Neural cell (in vitro differentiated cells): ENCODE results near the gene RGL1. TPM values are rescaled to one million over a fixed set of nuclear protein-coding genes. Genes with fewer than 3 reads are reported as not detected.

Source experiments
- H2AFZ ChIP-seq: fragments of 200-600, 300-800 bp; sonication (generic), shearing (Covaris generic); 2 replicates; pipeline ENCODE4 v1.6.0; 2014; ENCODE audit warnings: low read depth, mild to moderate bottlenecking, antibody characterized with exemption, low read length, moderate library complexity
- H3F3A ChIP-seq: fragments of 200-600 bp; shearing (Covaris generic); 2 replicates; pipeline ENCODE4 v1.6.1; 2016; ENCODE audit warnings: mild to moderate bottlenecking, moderate library complexity, mixed read lengths, antibody characterized with exemption, low read length; ENCODE audit not compliant: insufficient read depth, poor library complexity, severe bottlenecking
- H3K27ac ChIP-seq: fragments of 200-600, 300-800 bp; sonication (generic), shearing (Covaris generic); 2 replicates; pipeline ENCODE4 v1.5.1; 2014; ENCODE audit warnings: mild to moderate bottlenecking, low read length, moderate library complexity
- H3K27me3 ChIP-seq: fragments of 300-800, 200-600 bp; sonication (generic), shearing (Covaris generic); 2 replicates; pipeline ENCODE4 v1.6.0; 2014; ENCODE audit warnings: mild to moderate bottlenecking, low read depth, low read length, moderate library complexity; ENCODE audit not compliant: insufficient read depth
- H3K36me3 ChIP-seq: fragments of 300-800, 200-600 bp; sonication (generic), shearing (Covaris generic); 2 replicates; pipeline ENCODE4 v1.5.1; 2014; ENCODE audit warnings: mild to moderate bottlenecking, antibody characterized with exemption, low read length, moderate library complexity; ENCODE audit not compliant: insufficient read depth
- H3K4me2 ChIP-seq: fragments of 300-800, 200-600 bp; sonication (generic), shearing (Covaris generic); 2 replicates; pipeline ENCODE4 v1.6.0; 2014; ENCODE audit warnings: mild to moderate bottlenecking, low read length
- H3K4me3 ChIP-seq: fragments of 300-800, 200-600 bp; sonication (generic), shearing (Covaris generic); 2 replicates; pipeline ENCODE4 v1.5.1; 2014; ENCODE audit warnings: mild to moderate bottlenecking, low read length, moderate library complexity
- H3K79me2 ChIP-seq: fragments of 200-600 bp; shearing (Covaris generic); replicated peaks from 2 replicates; pipeline ENCODE4 v1.6.0; 2014; ENCODE audit warnings: mild to moderate bottlenecking, low read length, moderate library complexity; ENCODE audit not compliant: insufficient read depth
- H3K9ac ChIP-seq: fragments of 300-800, 200-600 bp; sonication (generic), shearing (Covaris generic); 2 replicates; pipeline ENCODE4 v1.6.1; 2016; ENCODE audit warnings: mild to moderate bottlenecking, low read length, mixed read lengths
- H3K9me2 ChIP-seq: fragments of 200-600 bp; shearing (Covaris generic); 2 replicates; pipeline ENCODE4 v1.6.1; 2016; ENCODE audit warnings: mild to moderate bottlenecking, low read length, mixed read lengths; ENCODE audit not compliant: insufficient read depth
- H3K9me3 ChIP-seq: fragments of 200-600, 300-800 bp; sonication (generic), shearing (Covaris generic); 2 replicates; pipeline ENCODE4 v1.6.1; 2016; ENCODE audit warnings: mild to moderate bottlenecking, mixed run types, low read length, moderate library complexity, mixed read lengths
- H4K20me1 ChIP-seq: fragments of 200-600 bp; shearing (Covaris generic); 2 replicates; pipeline ENCODE4 v1.6.1; 2016; ENCODE audit warnings: mild to moderate bottlenecking, mixed run types; ENCODE audit not compliant: insufficient read depth
- CTCF ChIP-seq: fragments of 450-650 bp; IDR thresholded peaks from 2 replicates; pipeline ENCODE4 v1.5.1; 2014; ENCODE audit warnings: antibody characterized with exemption, mild to moderate bottlenecking, moderate library complexity; ENCODE audit not compliant: poor library complexity, severe bottlenecking
- EP300 ChIP-seq: fragments of 450-650 bp; conservative IDR thresholded peaks from 2 replicates; pipeline ENCODE4 v1.6.1; 2014; ENCODE audit warnings: antibody characterized with exemption, mild to moderate bottlenecking, moderate library complexity; ENCODE audit not compliant: poor library complexity, severe bottlenecking
- EZH2 ChIP-seq: fragments of 200-600, 300-800 bp; shearing (Covaris generic), sonication (generic); IDR thresholded peaks from 2 replicates; pipeline ENCODE4 v1.6.1; 2014; ENCODE audit warnings: antibody characterized with exemption, low read length, borderline replicate concordance, mild to moderate bottlenecking; ENCODE audit not compliant: insufficient read depth, poor library complexity, severe bottlenecking
- MXI1 ChIP-seq: fragments of 450-650 bp; conservative IDR thresholded peaks from 2 replicates; pipeline ENCODE4 v1.6.1; 2014; ENCODE audit warnings: antibody characterized with exemption, mild to moderate bottlenecking; ENCODE audit not compliant: poor library complexity, severe bottlenecking
- POLR2AphosphoS5 ChIP-seq: IDR thresholded peaks from 2 replicates; pipeline ENCODE4 v1.6.1; 2012
- RAD21 ChIP-seq: fragments of 450-650 bp; conservative IDR thresholded peaks from 2 replicates; pipeline ENCODE4 v1.6.1; 2014; ENCODE audit warnings: antibody characterized with exemption, mild to moderate bottlenecking, moderate library complexity
- REST ChIP-seq: IDR thresholded peaks from 2 replicates; pipeline ENCODE4 v1.6.1; 2012; ENCODE audit warnings: borderline replicate concordance
- SMC3 ChIP-seq: fragments of 450-650 bp; conservative IDR thresholded peaks from 2 replicates; pipeline ENCODE4 v1.6.1; 2014; ENCODE audit warnings: antibody characterized with exemption, mild to moderate bottlenecking, moderate library complexity; ENCODE audit not compliant: poor library complexity
- TAF1 ChIP-seq: IDR thresholded peaks from 2 replicates; pipeline ENCODE4 v1.6.1; 2012; ENCODE audit warnings: low read depth
- polyA plus RNA-seq: library from polyadenylated mRNA; depleted of rRNA; stranded (reverse); fragments of >200 nt; gene quantifications from 2 replicates; pipeline ENCODE4 v1.2.3, GENCODE V29; 2014

The RGL1 gene
- polyA plus RNA-seq, 1 donor from 2014 or later: 14.7 TPM

GRCh38 chr1:183844806-183845205 is 39.9 kb downstream of the RGL1 start:
- no peaks in the 10 kb centered on the region for H3K9me3 ChIP-seq

DNA sequence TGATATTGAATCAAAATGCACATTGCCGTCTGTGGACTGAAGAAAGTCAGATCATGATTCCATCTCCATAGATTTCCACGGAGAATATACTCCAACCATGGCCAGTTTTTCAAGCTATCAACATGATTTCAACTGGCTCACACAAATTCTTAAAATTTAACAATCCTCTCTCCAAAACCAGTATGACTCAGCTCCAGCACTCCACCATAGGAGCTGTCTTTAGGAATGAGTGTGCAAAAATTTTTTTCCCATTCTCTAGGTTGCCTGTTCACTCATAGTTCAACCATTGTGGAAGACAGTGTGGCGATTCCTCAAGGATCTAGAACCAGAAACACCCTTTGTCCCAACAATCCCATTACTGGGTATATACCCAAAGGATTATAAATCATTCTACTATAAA is 40.8 kb downstream of the RGL1 start:
- H3K27me3 ChIP-seq: no peaks in the 10 kb centered on the region
- no peaks in the 10 kb centered on the region for H3F3A ChIP-seq
- no peak overlapping the region for H3K9ac ChIP-seq
- H4K20me1 ChIP-seq: no peaks in the 10 kb centered on the region
- no peaks in the 10 kb centered on the region for H3K36me3 ChIP-seq
- no peak for TF ChIP-seq CTCF
- H3K27ac ChIP-seq: no peak overlapping the region
- no peak overlapping the region for H2AFZ ChIP-seq
- H3K4me3 ChIP-seq: no peak overlapping the region
- no peaks in the 10 kb centered on the region for H3K9me3 ChIP-seq
- no peak overlapping the region for H3K4me2 ChIP-seq
- H3K9me2 ChIP-seq: no peaks in the 10 kb centered on the region
- H3K79me2 ChIP-seq: no peaks in the 10 kb centered on the region

More at GRCh38 chr1:183844806-183845205, 39.9 kb downstream of the RGL1 start:
- H3K9me2 ChIP-seq: no peaks in the 10 kb centered on the region
- TF ChIP-seq EP300 (no peak), POLR2AphosphoS5 (no peak)
- no peaks in the 10 kb centered on the region for H3K36me3 ChIP-seq
- no peaks in the 10 kb centered on the region for H3F3A ChIP-seq
- no peaks in the 10 kb centered on the region for H3K79me2 ChIP-seq
- no peak overlapping the region for H3K4me2 ChIP-seq
- no peak overlapping the region for H3K4me3 ChIP-seq
- H3K9ac ChIP-seq: no peak overlapping the region
- H4K20me1 ChIP-seq: no peaks in the 10 kb centered on the region
- no peak overlapping the region for H3K27ac ChIP-seq
- no peak overlapping the region for H2AFZ ChIP-seq
- H3K27me3 ChIP-seq: no peaks in the 10 kb centered on the region

DNA sequence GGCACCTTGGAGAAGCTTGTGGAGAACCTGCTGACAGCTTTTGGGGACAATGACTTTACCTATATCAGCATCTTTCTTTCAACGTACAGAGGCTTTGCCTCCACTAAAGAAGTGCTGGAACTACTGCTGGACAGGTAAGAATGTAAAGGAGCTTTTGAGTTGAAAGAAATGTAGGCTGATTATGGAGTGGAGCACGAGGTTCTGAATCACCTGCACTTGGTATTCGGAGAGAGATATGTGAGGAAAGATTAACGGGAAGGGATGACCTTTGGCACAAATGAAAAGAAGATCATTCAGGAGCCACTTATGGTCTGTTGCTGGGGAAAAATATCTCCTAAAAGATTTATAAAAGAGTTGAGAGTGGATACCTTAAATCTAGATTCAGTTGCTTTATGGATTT is 42.7 kb downstream of the RGL1 start:
- Histone ChIP-seq H3K79me2 (no peaks in the 10 kb centered on the region), H3K9me3 (no peaks in the 10 kb centered on the region), H3K36me3 (no peaks in the 10 kb centered on the region), H3F3A (no peaks in the 10 kb centered on the region), H3K27ac (no peak overlapping the region), H3K4me3 (no peak overlapping the region), H3K9me2 (no peaks in the 10 kb centered on the region), H3K4me2 (no peak overlapping the region), H3K27me3 (no peaks in the 10 kb centered on the region), H4K20me1 (no peaks in the 10 kb centered on the region), H2AFZ (no peak overlapping the region), H3K9ac (no peak overlapping the region)
- TF ChIP-seq TAF1: no peak
- TF ChIP-seq REST: no peak
- TF ChIP-seq EZH2: no peak
- no peak for TF ChIP-seq EP300
- TF ChIP-seq RAD21: no peak
- no peak for TF ChIP-seq SMC3
- TF ChIP-seq CTCF: no peak
- no peak for TF ChIP-seq POLR2AphosphoS5
- TF ChIP-seq MXI1: no peak
